HepG2 (cell line): ENCODE results near the gene FKBP5. TPM values are rescaled to one million over a fixed set of nuclear protein-coding genes. Genes with fewer than 3 reads are reported as not detected.

Experiments used
- CAMTA2 ChIP-seq: sonication (generic); formaldehyde crosslinking; IDR thresholded peaks from 2 replicates; pipeline ENCODE4 v1.4.0; 2020; ENCODE audit warnings: mild to moderate bottlenecking, missing genetic modification reagents, borderline replicate concordance
- ELF4 ChIP-seq: sonication (generic); formaldehyde crosslinking; IDR thresholded peaks from 2 replicates; pipeline ENCODE4 v1.5.0; 2020; ENCODE audit warnings: missing genetic modification reagents, mild to moderate bottlenecking, moderate library complexity, borderline replicate concordance
- FOXJ3 ChIP-seq: sonication (generic); formaldehyde crosslinking; IDR thresholded peaks from 2 replicates; pipeline ENCODE4 v1.4.0; 2020; ENCODE audit warnings: missing genetic modification reagents, mild to moderate bottlenecking, borderline replicate concordance
- KLF13 ChIP-seq: sonication (generic); formaldehyde crosslinking; IDR thresholded peaks from 2 replicates; pipeline ENCODE4 v1.4.0; 2020; ENCODE audit warnings: mild to moderate bottlenecking, missing genetic modification reagents
- MZF1 ChIP-seq: sonication (generic); formaldehyde crosslinking; IDR thresholded peaks from 2 replicates; pipeline ENCODE4 v1.8.1; 2023; ENCODE audit warnings: mild to moderate bottlenecking, missing genetic modification reagents, borderline replicate concordance
- PCBP2 ChIP-seq: fragments of 200-400 bp; formaldehyde crosslinking; optimal IDR thresholded peaks from 2 replicates; pipeline ENCODE3; 2018; ENCODE audit warnings: low read length, low read depth; ENCODE audit not compliant: poor library complexity, severe bottlenecking
- PITX1 ChIP-seq: sonication (generic); formaldehyde crosslinking; IDR thresholded peaks from 2 replicates; pipeline ENCODE4 v1.5.1; 2020; ENCODE audit warnings: mild to moderate bottlenecking, missing genetic modification reagents
- PRPF4 ChIP-seq: fragments of 200-400 bp; formaldehyde crosslinking; IDR thresholded peaks from 2 replicates; pipeline ENCODE4 v1.6.1; 2016; ENCODE audit warnings: low read length, low read depth; ENCODE audit not compliant: poor library complexity, severe bottlenecking
- RXRB ChIP-seq: IDR thresholded peaks from 2 replicates; pipeline ENCODE4 v1.6.1; 2016; ENCODE audit warnings: borderline replicate concordance, missing genetic modification reagents, missing compliant biosample characterization
- SATB2 ChIP-seq: sonication (generic); formaldehyde crosslinking; IDR thresholded peaks from 2 replicates; pipeline ENCODE4 v1.5.0; 2020; ENCODE audit warnings: missing genetic modification reagents
- SIN3A ChIP-seq: IDR thresholded peaks from 2 replicates; pipeline ENCODE4 v1.6.1; 2011; ENCODE audit warnings: low read depth, mild to moderate bottlenecking, control low read depth, low read length, borderline replicate concordance
- TBX3 ChIP-seq: fragments of 450-650 bp; IDR thresholded peaks from 2 replicates; pipeline ENCODE4 v1.6.1; 2017; ENCODE audit warnings: antibody characterized with exemption, mild to moderate bottlenecking, inconsistent platforms, borderline replicate concordance
- TSC22D2 ChIP-seq: sonication (generic); formaldehyde crosslinking; IDR thresholded peaks from 2 replicates; pipeline ENCODE4 v1.5.1; 2020; ENCODE audit warnings: missing genetic modification reagents, mild to moderate bottlenecking, borderline replicate concordance
- ZBTB7B ChIP-seq: sonication (generic); formaldehyde crosslinking; IDR thresholded peaks from 2 replicates; pipeline ENCODE4 v1.4.0; 2020; ENCODE audit warnings: missing genetic modification reagents
- ZNF121 ChIP-seq: sonication (generic); formaldehyde crosslinking; IDR thresholded peaks from 2 replicates; pipeline ENCODE4 v1.5.0; 2020; ENCODE audit warnings: mild to moderate bottlenecking, missing genetic modification reagents
- ZNF441 ChIP-seq: sonication (generic); formaldehyde crosslinking; IDR thresholded peaks from 2 replicates; pipeline ENCODE4 v1.7.0; 2021; ENCODE audit warnings: missing genetic modification reagents, borderline replicate concordance
- ZNF747 ChIP-seq: sonication (generic); formaldehyde crosslinking; IDR thresholded peaks from 2 replicates; pipeline ENCODE4 v1.8.1; 2023; ENCODE audit warnings: missing genetic modification reagents, mild to moderate bottlenecking, borderline replicate concordance
- polyA plus RNA-seq, 8 experiments: library from polyadenylated mRNA; depleted of rRNA in 3 of 8; stranded (reverse) in 7 of 8; unstranded in 1 of 8; fragments of >200 nt; fragmentation: Illumina TruSeq in 4 of 8; extraction: Trizol in 4 of 8; gene quantifications; 2 replicates each; pipeline versions ENCODE4 v1.2.1 to v1.2.3, GENCODE V29; 2011 to 2016; ENCODE audit warnings: low read depth in 4 of 8, missing spikeins in 1 of 8, mixed read lengths in 1 of 8; ENCODE audit not compliant: insufficient read depth in 1 of 8
- total RNA-seq, 5 experiments: library from RNA; depleted of rRNA; stranded (reverse); fragments of >200 nt; fragmentation: Illumina TruSeq; extraction: Trizol; gene quantifications; 2 replicates each; pipeline ENCODE4 v1.2.3, GENCODE V29; 2016; ENCODE audit warnings: low read depth in 1 of 5
- TF ChIP-seq, protein P1 (sequence below): sonication (generic); formaldehyde crosslinking; IDR thresholded peaks from 2 replicates; pipeline ENCODE4 v1.5.1; 2020; ENCODE audit warnings: mild to moderate bottlenecking, missing genetic modification reagents, borderline replicate concordance
- TF ChIP-seq, protein P2 (sequence below): sonication (generic); formaldehyde crosslinking; IDR thresholded peaks from 2 replicates; pipeline ENCODE4 v1.5.0; 2020; ENCODE audit warnings: missing genetic modification reagents
- TF ChIP-seq, protein P3 (sequence below): sonication (generic); formaldehyde crosslinking; IDR thresholded peaks from 2 replicates; pipeline ENCODE4 v1.5.1; 2020; ENCODE audit warnings: missing genetic modification reagents, mild to moderate bottlenecking, borderline replicate concordance
- TF ChIP-seq, protein P4 (sequence below): sonication (generic); formaldehyde crosslinking; IDR thresholded peaks from 2 replicates; pipeline ENCODE4 v1.4.0; 2020; ENCODE audit warnings: missing genetic modification reagents, borderline replicate concordance

FKBP5 gene
- total and polyA plus RNA-seq, 2 of the 13 experiments (the other 11 are each of a cell fraction or from before 2014, with no cell fraction given): 8.0 to 17.4 TPM

- TF ChIP-seq PCBP2: no peak
- TF ChIP-seq ZNF747: no peak
- peak; percentile 77 for TF ChIP-seq TBX3
- 0 out of 2 replicates have a peak, but pooled peaks have one; percentile 21 for TF ChIP-seq ZNF121 (CRISPR knock-in tag)
- TF ChIP-seq, protein P1, sequence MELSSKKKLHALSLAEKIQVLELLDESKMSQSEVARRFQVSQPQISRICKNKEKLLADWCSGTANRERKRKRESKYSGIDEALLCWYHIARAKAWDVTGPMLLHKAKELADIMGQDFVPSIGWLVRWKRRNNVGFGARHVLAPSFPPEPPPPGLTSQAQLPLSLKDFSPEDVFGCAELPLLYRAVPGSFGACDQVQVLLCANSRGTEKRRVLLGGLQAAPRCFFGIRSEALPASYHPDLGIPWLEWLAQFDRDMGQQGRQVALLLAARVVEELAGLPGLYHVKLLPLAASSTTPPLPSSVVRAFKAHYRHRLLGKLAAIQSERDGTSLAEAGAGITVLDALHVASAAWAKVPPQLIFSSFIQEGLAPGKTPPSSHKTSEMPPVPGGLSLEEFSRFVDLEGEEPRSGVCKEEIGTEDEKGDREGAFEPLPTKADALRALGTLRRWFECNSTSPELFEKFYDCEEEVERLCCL (CRISPR knock-in tag): no peak
- TF ChIP-seq PITX1 (CRISPR knock-in tag): peak; percentile 69; the same call in 1 of the 2 replicates
- peak; percentile 79 for TF ChIP-seq ZNF441
- peak; percentile 87 for TF ChIP-seq PRPF4
- 0 out of 2 replicates have a peak, but pooled peaks have one; percentile 20 for TF ChIP-seq TSC22D2 (CRISPR knock-in tag)
- TF ChIP-seq FOXJ3: peak; percentile 29; the same call in 1 of the 2 replicates
- TF ChIP-seq ELF4 (CRISPR knock-in tag): no peak
- peak; percentile 80; the same call in 1 of the 2 replicates for TF ChIP-seq ZBTB7B (CRISPR knock-in tag)
- no peak for TF ChIP-seq CAMTA2
- peak; percentile 74 for TF ChIP-seq RXRB (CRISPR knock-in tag)
- TF ChIP-seq MZF1 (CRISPR knock-in tag): no peak; the same call in 1 of the 2 replicates
- TF ChIP-seq SATB2 (CRISPR knock-in tag): 0 out of 2 replicates have a peak, but pooled peaks have one; percentile 54
- TF ChIP-seq KLF13: no peak; the same call in 1 of the 2 replicates
- TF ChIP-seq, protein P2, sequence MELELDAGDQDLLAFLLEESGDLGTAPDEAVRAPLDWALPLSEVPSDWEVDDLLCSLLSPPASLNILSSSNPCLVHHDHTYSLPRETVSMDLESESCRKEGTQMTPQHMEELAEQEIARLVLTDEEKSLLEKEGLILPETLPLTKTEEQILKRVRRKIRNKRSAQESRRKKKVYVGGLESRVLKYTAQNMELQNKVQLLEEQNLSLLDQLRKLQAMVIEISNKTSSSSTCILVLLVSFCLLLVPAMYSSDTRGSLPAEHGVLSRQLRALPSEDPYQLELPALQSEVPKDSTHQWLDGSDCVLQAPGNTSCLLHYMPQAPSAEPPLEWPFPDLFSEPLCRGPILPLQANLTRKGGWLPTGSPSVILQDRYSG (CRISPR knock-in tag): no peak
- TF ChIP-seq, protein P3, sequence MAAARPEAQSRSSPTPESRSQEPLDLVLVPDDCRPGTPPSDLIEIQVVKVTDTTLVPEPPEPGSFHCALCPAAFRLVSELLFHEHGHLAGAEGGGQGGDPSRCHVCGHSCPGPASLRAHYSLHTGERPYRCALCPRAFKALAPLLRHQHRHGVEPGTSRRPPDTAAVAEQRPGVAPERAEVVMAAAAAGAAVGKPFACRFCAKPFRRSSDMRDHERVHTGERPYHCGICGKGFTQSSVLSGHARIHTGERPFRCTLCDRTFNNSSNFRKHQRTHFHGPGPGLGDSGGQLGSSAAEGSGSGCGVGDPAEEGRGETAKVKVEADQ (CRISPR knock-in tag): peak; percentile 48; the same call in 1 of the 2 replicates
- TF ChIP-seq, protein P4, sequence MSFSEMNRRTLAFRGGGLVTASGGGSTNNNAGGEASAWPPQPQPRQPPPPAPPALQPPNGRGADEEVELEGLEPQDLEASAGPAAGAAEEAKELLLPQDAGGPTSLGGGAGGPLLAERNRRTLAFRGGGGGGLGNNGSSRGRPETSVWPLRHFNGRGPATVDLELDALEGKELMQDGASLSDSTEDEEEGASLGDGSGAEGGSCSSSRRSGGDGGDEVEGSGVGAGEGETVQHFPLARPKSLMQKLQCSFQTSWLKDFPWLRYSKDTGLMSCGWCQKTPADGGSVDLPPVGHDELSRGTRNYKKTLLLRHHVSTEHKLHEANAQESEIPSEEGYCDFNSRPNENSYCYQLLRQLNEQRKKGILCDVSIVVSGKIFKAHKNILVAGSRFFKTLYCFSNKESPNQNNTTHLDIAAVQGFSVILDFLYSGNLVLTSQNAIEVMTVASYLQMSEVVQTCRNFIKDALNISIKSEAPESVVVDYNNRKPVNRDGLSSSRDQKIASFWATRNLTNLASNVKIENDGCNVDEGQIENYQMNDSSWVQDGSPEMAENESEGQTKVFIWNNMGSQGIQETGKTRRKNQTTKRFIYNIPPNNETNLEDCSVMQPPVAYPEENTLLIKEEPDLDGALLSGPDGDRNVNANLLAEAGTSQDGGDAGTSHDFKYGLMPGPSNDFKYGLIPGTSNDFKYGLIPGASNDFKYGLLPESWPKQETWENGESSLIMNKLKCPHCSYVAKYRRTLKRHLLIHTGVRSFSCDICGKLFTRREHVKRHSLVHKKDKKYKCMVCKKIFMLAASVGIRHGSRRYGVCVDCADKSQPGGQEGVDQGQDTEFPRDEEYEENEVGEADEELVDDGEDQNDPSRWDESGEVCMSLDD (CRISPR knock-in tag): peak; percentile 94
- TF ChIP-seq SIN3A: 0 out of 2 replicates have a peak, but pooled peaks have one; percentile 36
These were observed 43.2 kb upstream of the FKBP5 start (continued) for GRCh38 chr6:35731736-35732532.
